IPS-18c (cell line): ENCODE results near the gene TGDS.
"Not testable (repeated sequence)": the region's sequence is repeated elsewhere in the genome, so short reads cannot be mapped to it uniquely, and the experiment has no call there.

ENCODE experiments used
- H3K4me3 ChIP-seq: 2 replicates; pipeline ENCODE4 v1.7.0; 2013; ENCODE audit warnings: low read depth, mild to moderate bottlenecking, low read length, moderate library complexity; ENCODE audit not compliant: insufficient read depth
- H3K9me3 ChIP-seq: one replicate; pipeline ENCODE4 v1.6.1; 2013; ENCODE audit warnings: mild to moderate bottlenecking, low read length, moderate library complexity; ENCODE audit not compliant: control insufficient read depth, insufficient read depth

Gene TGDS

DNA sequence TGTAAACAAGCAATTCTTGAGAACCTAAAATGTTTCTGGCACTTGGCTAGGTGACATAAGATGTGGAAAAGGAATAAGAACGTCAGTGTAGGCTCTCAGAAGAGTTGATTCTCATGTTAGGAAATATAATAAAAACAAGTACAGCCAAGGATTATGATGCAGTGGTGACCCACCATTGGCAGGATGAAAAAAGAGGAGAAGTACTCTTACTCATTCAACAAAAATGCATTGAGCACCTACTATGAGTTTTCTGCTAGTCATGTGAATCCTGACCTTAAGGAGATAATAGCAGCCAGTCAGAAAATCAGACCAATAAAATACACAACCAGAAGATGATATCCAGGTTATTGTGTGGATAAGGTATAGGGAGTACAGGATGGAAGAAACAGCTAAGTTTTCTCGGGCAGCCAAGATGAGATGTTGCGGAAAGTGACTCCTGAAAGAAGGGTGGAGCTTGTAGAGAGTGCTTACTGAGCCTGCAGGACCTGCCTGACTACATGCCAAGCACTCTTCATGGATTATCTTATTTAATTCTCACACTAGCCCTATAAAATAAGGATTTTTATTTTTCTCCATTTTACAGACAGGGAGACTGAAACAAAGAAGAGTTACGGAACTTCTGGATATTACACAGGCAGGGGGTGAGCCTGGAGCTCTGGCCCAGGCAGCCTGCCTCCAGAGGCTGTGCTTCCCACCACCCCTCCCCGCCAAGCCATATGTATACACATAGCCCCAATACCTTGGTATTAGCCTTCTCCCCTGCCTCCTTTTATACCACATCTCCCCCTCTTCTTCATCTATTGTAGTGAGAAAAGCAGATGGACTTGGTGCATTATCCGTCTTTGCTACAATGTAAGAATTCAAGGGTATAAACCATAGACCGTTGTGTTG is 58.0 kb downstream of the TGDS start:
- H3K4me3 ChIP-seq = no peak overlapping the region
- no peaks in the 10 kb centered on the region for H3K9me3 ChIP-seq

DNA sequence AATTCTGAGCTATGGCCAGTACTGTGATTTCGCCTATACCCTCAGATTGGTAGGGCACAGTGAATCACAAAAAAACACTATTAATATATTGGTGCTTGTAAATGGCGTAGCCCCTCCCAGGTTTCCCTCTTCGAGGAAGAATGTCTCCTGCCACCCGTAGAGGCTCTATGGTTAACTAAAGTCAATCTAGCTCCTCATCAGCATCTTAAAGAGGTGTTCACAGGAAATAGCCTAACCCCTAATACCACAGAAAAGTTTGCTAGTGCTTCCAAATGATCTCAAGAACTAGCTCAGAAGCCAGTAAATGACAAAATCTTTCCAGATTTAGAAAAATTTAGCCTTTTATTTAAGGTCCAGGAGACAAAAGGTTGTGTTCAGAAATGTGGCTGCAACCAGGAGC is 60.2 kb downstream of the TGDS start:
- H3K9me3 ChIP-seq = no peaks in the 10 kb centered on the region
- H3K4me3 ChIP-seq = no peak overlapping the region

DNA sequence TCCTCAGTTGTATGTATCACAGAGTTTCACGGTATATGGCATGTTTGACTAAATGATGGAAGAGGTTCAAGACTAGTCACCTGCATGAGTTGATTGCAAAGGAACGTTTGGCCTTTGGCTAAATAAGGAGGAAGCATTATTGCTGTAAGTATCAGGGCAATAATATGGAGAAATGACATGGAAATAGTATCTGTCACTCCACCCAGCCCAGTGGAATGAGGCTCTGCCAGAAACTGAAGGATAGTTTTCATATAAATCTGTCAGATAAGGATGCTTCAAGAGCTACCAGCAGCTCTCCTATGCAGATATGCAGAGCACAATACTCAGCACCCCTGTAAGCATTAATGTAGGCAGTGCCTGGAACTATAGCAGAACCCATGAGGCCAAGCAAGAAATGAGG is 60.7 kb downstream of the TGDS start:
- H3K4me3 ChIP-seq = no peak overlapping the region
- H3K9me3 ChIP-seq = no peaks in the 10 kb centered on the region

DNA sequence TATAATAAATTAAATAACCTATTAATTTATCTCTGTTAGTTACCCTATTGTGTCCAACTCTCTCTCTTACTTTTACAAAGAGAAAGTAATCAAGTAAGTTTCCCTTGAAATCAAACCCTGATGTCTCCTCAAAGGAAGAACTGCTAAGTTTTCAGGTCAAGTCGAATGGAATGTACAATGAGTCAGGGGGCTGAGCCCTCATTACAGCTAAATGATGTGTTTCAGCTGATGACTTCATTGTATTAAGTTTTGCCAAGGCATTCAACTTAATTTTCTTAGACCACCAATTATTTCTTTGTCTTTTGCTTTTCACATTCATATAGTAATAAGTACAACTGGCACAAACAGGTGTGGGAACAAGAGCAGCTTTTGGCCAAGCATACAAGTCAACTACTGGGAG is 61.8 kb downstream of the TGDS start:
- Histone ChIP-seq H3K9me3 (no peaks in the 10 kb centered on the region), H3K4me3 (no peak overlapping the region)

GRCh38 chr13:94532278-94532677 is 63.7 kb downstream of the TGDS start:
- not testable (repeated sequence) for H3K9me3 ChIP-seq, H3K4me3 ChIP-seq

DNA sequence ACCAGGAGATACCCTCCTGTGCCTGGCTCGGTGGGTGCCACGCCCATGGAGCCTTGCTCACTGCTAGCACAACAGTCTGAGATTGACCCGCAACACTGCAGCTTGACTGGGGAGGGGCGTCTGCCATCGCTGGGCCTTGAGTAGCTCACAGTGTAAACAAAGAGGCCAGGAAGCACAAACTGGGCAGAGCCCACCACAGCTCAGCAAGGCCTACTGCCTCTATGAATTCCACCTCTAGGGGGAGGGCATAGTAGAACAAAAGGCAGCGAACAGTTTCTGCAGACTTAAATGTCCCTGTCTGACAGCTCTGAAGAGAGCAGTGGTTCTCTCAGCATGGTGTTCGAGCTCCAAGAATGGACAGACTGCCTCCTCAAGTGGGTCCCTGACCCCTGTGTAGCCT is 69.0 kb downstream of the TGDS start:
- not testable (repeated sequence) for H3K4me3 ChIP-seq, H3K9me3 ChIP-seq

- Histone ChIP-seq H3K4me3 (no peak overlapping the region), H3K9me3 (peaks cover 2% of the 10 kb centered on the region)
These were observed 70.2 kb downstream of the TGDS start for GRCh38 chr13:94525781-94526180.

DNA sequence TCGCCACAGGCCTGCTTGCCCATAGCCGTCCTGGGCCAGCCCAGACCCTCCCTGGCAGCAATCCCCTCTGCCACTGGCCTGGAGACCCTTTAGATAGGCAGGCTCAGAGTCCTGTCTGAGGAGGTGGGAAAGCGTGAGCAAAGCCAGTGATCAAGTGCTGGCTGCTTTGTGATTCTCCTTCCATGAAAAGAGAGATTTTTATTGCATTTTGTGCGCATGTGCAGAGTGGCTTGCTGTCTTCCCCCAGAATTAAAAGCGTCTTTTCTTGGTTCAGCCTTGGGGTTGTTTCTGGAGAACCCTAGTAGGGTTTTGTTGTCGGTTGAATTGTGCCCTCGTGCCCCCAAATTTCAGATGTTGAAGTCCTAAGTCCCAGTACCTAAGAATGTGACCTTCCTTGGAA is 71.5 kb downstream of the TGDS start:
- no peak overlapping the region for H3K4me3 ChIP-seq
- H3K9me3 ChIP-seq = peaks cover 2% of the 10 kb centered on the region
